ENCODE data around the gene ASIC2.

Gene ASIC2

DNA sequence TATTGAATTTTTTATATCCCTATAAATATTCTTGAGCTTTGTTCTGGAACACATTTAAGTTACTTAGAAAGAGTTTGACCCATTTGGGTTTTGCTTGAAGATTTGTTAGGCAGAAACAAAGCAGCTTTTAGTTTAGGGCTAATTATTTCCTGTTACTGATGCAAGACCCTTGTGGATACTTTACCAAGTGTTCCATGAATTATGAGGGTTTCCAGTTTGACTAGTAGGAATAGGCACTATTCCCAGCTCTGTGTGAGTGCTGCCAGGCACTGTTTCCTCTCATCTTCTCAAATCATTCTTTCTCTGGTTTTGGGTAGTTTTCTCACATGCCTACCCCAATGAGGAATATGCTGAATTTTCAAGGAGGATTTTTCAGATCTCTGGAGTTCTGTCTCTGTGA is 221.4 kb downstream of the ASIC2 start:
- DNase-seq (ENCODE audit: low spot score), result no peak

DNA sequence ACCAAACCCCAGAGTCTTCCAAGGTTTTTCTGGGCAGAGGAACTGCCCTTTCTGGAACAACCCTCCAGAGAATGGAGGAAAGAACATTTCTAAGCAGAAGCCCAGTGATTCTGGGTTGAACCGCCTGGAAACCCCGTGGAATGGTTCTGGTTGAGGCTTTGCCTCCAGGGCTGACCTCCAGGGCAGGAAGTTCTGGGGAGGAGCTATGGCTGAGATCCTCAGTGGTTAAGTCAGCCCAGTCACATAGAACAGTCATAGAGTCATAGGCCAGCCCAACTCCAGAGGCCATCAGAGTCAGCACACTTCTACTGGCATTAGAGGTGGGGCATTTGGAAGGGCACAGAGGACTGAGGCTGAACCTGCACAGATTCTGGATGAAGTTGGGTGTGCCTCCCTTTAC is 235.5 kb downstream of the ASIC2 start:
- DNase-seq (ENCODE audit: low spot score), result peak; percentile 59

- no peak for DNase-seq (ENCODE audit: low spot score)
Observed at GRCh38 chr17:33056399-33057146, 236.5 kb downstream of the ASIC2 start.

- no peak for DNase-seq (ENCODE audit: low spot score)
Observed at GRCh38 chr17:33055746-33056145, 237.3 kb downstream of the ASIC2 start.

DNA sequence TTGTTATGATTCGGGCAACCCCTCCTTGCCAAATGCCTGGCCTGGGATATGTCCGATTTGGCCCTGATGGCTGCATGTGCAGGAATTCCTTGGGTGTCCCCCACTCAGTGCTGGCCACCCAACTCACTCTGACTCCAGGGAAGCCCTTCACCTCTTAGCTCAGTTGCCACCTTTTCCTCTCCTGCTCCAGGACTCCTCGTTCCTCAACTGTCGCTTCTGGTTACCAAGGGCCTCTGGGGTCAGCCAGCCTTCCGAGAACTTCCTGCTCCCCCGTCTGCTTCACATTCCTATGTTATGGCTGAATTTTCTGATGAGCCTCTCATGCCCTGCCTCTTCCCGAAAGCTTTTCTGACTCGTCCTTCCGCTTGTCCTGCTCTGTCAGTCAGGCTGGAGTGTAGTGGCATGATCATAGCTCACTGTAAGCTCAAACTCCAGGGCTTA is 237.9 kb downstream of the ASIC2 start:
- DNase-seq (ENCODE audit: low spot score), result no peak

DNA sequence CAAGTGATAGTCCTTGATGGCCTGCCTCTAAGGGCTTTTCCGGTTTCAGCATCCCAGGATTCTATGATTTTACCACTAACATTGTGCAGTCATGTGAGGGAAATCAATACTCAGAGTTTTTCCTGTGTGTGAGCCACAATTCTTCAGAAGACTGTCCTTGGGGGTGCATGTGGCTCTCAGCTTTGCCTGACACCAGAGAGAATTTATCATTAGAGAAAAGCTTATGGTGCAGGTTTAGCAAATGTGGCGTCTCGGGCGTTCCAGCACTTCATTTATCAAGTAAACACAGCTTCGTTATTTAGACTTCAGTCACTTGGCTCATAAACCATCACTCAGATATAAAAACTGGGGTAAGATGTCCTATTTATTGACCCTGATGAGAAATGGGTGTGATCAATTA is 238.7 kb downstream of the ASIC2 start:
- no peak for DNase-seq (ENCODE audit: low spot score)

- DNase-seq (ENCODE audit: low spot score), result no peak
Observed at GRCh38 chr17:33053676-33054075, 239.4 kb downstream of the ASIC2 start.

- no peak for DNase-seq (ENCODE audit: low spot score)
Observed at GRCh38 chr17:33052856-33053255, 240.2 kb downstream of the ASIC2 start.

DNA sequence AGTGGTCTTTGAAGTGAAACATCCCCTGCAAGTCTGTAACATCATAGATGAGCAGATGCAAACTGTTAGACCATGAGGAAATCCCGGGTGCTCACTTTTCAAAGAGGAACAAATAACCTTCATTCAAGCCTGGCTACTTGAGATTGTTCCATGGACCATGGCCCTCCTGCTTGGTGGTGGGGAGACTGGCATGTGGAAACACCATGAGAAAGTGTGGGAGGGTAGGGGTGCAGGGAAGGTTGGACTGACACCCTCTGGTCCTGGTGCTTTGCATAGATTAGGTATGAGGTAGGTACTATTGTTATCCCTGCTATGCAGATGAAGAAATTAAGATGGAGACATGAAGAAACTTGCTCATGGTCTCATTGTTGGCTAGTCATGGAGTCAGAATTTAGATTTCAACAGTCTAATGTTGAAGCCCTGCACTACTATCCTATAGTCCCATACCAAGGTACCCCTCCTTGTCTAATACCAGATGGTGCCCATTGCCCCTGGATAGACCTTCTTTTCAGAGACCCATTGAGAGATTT is 242.4 kb downstream of the ASIC2 start:
- DNase-seq (ENCODE audit: low spot score), result no peak

GRCh38 chr17:33049781-33050414 is 243.2 kb downstream of the ASIC2 start:
- DNase-seq (ENCODE audit: low spot score), result peak; percentile 84

DNA sequence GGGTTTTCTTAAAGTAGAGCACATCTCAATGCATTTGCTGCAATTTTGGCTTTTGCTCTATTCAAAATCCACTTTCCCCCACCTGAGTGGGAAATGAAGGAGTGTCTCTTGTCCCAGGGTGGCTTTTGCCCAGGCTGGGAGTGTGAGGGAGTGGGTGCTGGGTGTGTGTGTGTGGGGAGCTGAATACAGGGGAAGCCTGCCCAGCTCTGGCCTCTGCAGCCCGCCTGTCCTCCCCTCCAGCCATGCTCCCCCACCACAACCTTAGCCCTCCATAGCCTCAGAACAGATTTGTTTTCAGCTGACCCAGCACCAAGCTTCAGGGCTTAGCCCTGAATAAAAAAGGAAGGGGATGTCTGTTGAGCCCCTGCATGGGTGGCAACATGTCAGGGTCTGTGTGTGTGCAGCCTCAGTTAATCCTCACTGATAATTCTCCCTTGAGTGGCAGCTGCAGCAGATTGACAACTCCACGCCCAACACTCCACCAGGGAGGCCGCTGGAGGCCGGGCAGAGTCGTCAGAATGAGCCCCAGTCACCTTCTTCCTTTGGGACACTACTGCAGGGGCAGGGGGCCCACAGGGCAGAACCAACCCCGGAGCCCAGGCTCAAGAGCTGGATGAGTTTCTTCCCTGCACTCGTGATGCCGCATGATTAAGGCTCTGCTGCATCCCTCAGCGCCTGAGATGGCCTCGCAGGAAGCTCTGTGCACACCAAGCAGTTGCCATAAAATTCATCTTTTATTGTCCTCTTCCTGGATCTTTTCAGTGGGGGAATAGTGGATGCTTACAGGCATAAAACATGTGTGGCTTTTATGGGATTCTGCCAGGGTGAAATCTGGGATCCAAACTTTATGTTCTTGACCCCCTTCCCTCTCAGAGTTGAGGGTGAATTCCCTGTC is 246.5 kb downstream of the ASIC2 start:
- no peak for DNase-seq (ENCODE audit: low spot score)

DNA sequence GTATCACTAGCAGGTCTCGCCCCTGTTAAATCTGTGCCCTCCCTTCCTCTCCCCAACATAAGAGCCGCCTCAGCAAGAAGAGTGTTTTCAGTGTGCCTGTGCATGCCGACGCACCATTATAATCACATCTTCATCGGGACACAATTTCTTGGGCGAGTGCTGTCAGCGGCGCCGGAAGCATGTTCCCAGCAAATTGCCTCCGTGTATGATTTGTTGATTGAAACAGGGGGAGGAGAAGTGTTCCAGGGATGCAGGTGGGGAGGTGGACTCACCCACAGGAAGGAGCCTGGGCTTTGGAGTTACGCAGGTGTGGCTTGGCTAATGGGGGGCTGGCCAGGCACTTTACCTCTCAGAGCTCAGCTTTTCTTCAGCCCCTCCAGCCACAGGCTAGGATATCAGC is 247.9 kb downstream of the ASIC2 start:
- DNase-seq (ENCODE audit: low spot score), result no peak

GRCh38 chr17:33044771-33045170 is 248.3 kb downstream of the ASIC2 start:
- DNase-seq (ENCODE audit: low spot score), result no peak

GRCh38 chr17:33040461-33040860 is 252.6 kb downstream of the ASIC2 start:
- DNase-seq (ENCODE audit: low spot score), result no peak

DNA sequence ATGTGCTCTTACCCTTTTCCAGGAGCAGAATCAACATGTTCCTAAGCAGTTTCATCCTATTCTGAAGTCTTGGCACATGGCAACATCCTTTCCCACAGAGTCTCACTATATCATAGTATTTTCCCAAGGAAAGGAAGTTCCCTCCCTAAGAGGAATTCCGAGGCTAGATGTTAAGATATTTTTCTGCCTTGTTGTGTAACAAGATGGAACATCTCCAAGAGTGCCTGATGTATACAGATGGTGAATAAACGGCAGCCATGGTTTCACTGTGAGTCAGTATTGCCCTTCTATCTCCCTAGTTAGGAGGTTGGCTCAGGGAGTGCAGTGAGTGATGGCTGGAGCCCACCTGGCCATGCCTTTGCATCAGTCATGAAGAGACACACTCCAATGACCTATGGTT is 253.2 kb downstream of the ASIC2 start:
- peak; percentile 44 for DNase-seq (ENCODE audit: low spot score)

GRCh38 chr17:33038740-33039139 is 254.4 kb downstream of the ASIC2 start:
- DNase-seq (ENCODE audit: low spot score), result peak; percentile 65

GRCh38 chr17:33033176-33033575 is 259.9 kb downstream of the ASIC2 start:
- no peak for DNase-seq (ENCODE audit: low spot score)

GRCh38 chr17:33028778-33029177 is 264.3 kb downstream of the ASIC2 start:
- no peak for DNase-seq (ENCODE audit: low spot score)

DNA sequence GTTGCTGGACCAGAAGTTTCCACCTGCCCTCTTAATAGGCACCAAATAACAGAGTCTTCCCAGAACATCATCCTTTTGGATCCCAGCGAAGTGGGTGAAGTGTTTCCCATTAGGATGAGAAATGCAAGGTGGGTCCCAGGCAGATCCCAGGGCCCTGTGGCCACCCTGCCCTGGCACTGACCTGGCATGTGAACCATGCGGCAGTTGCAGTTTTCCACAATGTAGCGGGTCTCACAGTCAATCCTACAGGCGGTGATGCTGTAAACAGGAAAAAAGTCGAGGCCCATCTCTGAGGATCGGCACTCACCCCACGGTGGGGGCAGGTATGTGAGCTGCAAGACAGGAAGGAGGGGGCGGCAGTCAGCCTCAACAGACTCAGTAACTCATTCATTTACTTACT is 265.0 kb downstream of the ASIC2 start:
- no peak for DNase-seq (ENCODE audit: low spot score)

GRCh38 chr17:33024688-33025486 is 268.2 kb downstream of the ASIC2 start:
- no peak for DNase-seq (ENCODE audit: low spot score)

DNA sequence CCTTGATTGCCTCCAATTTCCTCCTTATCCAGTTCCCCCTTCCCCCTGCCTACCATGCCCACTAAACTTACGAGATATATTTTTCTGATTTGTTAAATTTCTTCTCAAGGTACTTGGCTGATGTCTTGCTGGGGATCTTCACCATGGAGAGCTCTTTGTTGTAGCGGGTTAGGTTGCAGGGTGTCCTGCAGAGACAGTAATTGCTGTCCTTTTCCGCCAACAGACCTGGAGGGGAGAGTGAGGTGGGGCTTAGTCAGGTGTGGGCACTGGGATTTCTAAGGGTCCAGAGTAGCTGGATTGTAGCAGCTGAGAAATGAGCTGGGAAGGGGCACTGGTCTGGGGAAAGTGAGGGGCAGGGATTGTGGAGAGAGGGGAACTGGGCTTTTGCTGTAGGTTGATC is 269.3 kb downstream of the ASIC2 start:
- DNase-seq (ENCODE audit: low spot score), result no peak
